ENCODE results near the gene ZNF594. TPM values are rescaled to one million over a fixed set of nuclear protein-coding genes. Genes with fewer than 3 reads are reported as not detected.
"Not testable (repeated sequence)": the region's sequence is repeated elsewhere in the genome, so short reads cannot be mapped to it uniquely, and the experiment has no call there.

ZNF594 gene
- total RNA-seq, 1 donor from 2014 or later = 10.4 TPM

GRCh38 chr17:5220074-5220473, 28.4 kb upstream of the ZNF594 start:
- no peaks in the 10 kb centered on the region for H3K27me3 Mint-ChIP-seq (ENCODE audit: unreplicated experiment)
- no peak overlapping the region for H3K4me3 Mint-ChIP-seq (ENCODE audit: unreplicated experiment)
- no peaks in the 10 kb centered on the region for H3K9me3 Mint-ChIP-seq (ENCODE audit: unreplicated experiment)
- peaks cover 7% of the 10 kb centered on the region for H3K36me3 Mint-ChIP-seq (ENCODE audit: unreplicated experiment)
- no peaks in the 10 kb centered on the region for H3K4me1 Mint-ChIP-seq (ENCODE audit: unreplicated experiment)
- H3K27ac Mint-ChIP-seq (ENCODE audit: unreplicated experiment) = no peak overlapping the region
- no peak for TF ChIP-seq CTCF (IDR thresholded peaks at IDR 0.05)
- no peak for DNase-seq (ENCODE audit: extremely low spot score, unreplicated experiment)

GRCh38 chr17:5219536-5219935, 27.9 kb upstream of the ZNF594 start:
- Mint-ChIP-seq H3K4me3 (ENCODE audit: unreplicated experiment) (no peak overlapping the region), H3K36me3 (ENCODE audit: unreplicated experiment) (peaks cover 8% of the 10 kb centered on the region), H3K27me3 (ENCODE audit: unreplicated experiment) (no peaks in the 10 kb centered on the region), H3K4me1 (ENCODE audit: unreplicated experiment) (no peaks in the 10 kb centered on the region), H3K9me3 (ENCODE audit: unreplicated experiment) (no peaks in the 10 kb centered on the region), H3K27ac (ENCODE audit: unreplicated experiment) (no peak overlapping the region)
- DNase-seq (ENCODE audit: extremely low spot score, unreplicated experiment) = no peak
- no peak for TF ChIP-seq CTCF (IDR thresholded peaks at IDR 0.05)

- H3K4me1 Mint-ChIP-seq (ENCODE audit: unreplicated experiment); H3K27ac Mint-ChIP-seq (ENCODE audit: unreplicated experiment); DNase-seq (ENCODE audit: extremely low spot score, unreplicated experiment); H3K36me3 Mint-ChIP-seq (ENCODE audit: unreplicated experiment); H3K27me3 Mint-ChIP-seq (ENCODE audit: unreplicated experiment); H3K4me3 Mint-ChIP-seq (ENCODE audit: unreplicated experiment); H3K9me3 Mint-ChIP-seq (ENCODE audit: unreplicated experiment): not testable (repeated sequence)
Measured at GRCh38 chr17:5217562-5217961, 25.9 kb upstream of the ZNF594 start.

GRCh38 chr17:5211458-5211857, 19.8 kb upstream of the ZNF594 start:
- H3K4me1 Mint-ChIP-seq (ENCODE audit: unreplicated experiment) = no peaks in the 10 kb centered on the region
- DNase-seq (ENCODE audit: extremely low spot score, unreplicated experiment) = no peak
- H3K36me3 Mint-ChIP-seq (ENCODE audit: unreplicated experiment) = peaks cover 11% of the 10 kb centered on the region
- no peaks in the 10 kb centered on the region for H3K27me3 Mint-ChIP-seq (ENCODE audit: unreplicated experiment)
- TF ChIP-seq CTCF (IDR thresholded peaks at IDR 0.05) = no peak
- no peaks in the 10 kb centered on the region for H3K9me3 Mint-ChIP-seq (ENCODE audit: unreplicated experiment)
- no peak overlapping the region for H3K4me3 Mint-ChIP-seq (ENCODE audit: unreplicated experiment)
- no peak overlapping the region for H3K27ac Mint-ChIP-seq (ENCODE audit: unreplicated experiment)

GRCh38 chr17:5210614-5211252, 19.1 kb upstream of the ZNF594 start:
- Mint-ChIP-seq H3K36me3 (ENCODE audit: unreplicated experiment) (peaks cover 11% of the 10 kb centered on the region), H3K27me3 (ENCODE audit: unreplicated experiment) (no peaks in the 10 kb centered on the region), H3K9me3 (ENCODE audit: unreplicated experiment) (no peaks in the 10 kb centered on the region), H3K4me1 (ENCODE audit: unreplicated experiment) (no peaks in the 10 kb centered on the region), H3K27ac (ENCODE audit: unreplicated experiment) (no peak overlapping the region), H3K4me3 (ENCODE audit: unreplicated experiment) (no peak overlapping the region)
- TF ChIP-seq CTCF (IDR thresholded peaks at IDR 0.05) = no peak
- DNase-seq (ENCODE audit: extremely low spot score, unreplicated experiment) = no peak

GRCh38 chr17:5210091-5210490, 18.4 kb upstream of the ZNF594 start:
- DNase-seq (ENCODE audit: extremely low spot score, unreplicated experiment) = no peak
- Mint-ChIP-seq H3K4me3 (ENCODE audit: unreplicated experiment) (no peak overlapping the region), H3K36me3 (ENCODE audit: unreplicated experiment) (peaks cover 11% of the 10 kb centered on the region), H3K9me3 (ENCODE audit: unreplicated experiment) (no peaks in the 10 kb centered on the region), H3K27me3 (ENCODE audit: unreplicated experiment) (no peaks in the 10 kb centered on the region), H3K27ac (ENCODE audit: unreplicated experiment) (no peak overlapping the region), H3K4me1 (ENCODE audit: unreplicated experiment) (no peaks in the 10 kb centered on the region)
- TF ChIP-seq CTCF (IDR thresholded peaks at IDR 0.05) = no peak
